GM12878 (cell line): ENCODE results near the gene STKLD1. TPM values are rescaled to one million over a fixed set of nuclear protein-coding genes. Genes with fewer than 3 reads are reported as not detected.

ENCODE experiments used
- E2F8 ChIP-seq: fragments of 450-650 bp; IDR thresholded peaks from 2 replicates; pipeline ENCODE4 v1.6.1; 2018; ENCODE audit warnings: mild to moderate bottlenecking, low read depth, moderate library complexity; ENCODE audit not compliant: partially characterized antibody
- EED ChIP-seq: sonication (generic); IDR thresholded peaks from 2 replicates; pipeline ENCODE4 v1.6.1; 2016; ENCODE audit warnings: antibody characterized with exemption, low read depth
- EP300 ChIP-seq, 2 experiments: fragments of 150-350 bp in 1 of 2; IDR thresholded peaks; 2 replicates each; pipeline ENCODE4 v1.6.1; 2011 to 2012; ENCODE audit warnings: low read depth in 2 of 2, low read length in 2 of 2, borderline replicate concordance in 1 of 2, improper control_type of control experiment in 1 of 2, inconsistent platforms in 1 of 2; ENCODE audit not compliant: control insufficient read depth in 1 of 2
- FOS ChIP-seq: IDR thresholded peaks from 3 replicates; pipeline ENCODE4 v1.6.1; 2011; ENCODE audit warnings: borderline replicate concordance; ENCODE audit not compliant: insufficient read length; ENCODE audit errors: extremely low read depth
- GABPA ChIP-seq: IDR thresholded peaks from 2 replicates; pipeline ENCODE4 v1.6.1; 2014; ENCODE audit warnings: antibody characterized with exemption, low read depth, mild to moderate bottlenecking, inconsistent platforms
- HCFC1 ChIP-seq: fragments of 150-350 bp; IDR thresholded peaks from 2 replicates; pipeline ENCODE4 v1.6.1; 2014; ENCODE audit warnings: low read length
- JUND ChIP-seq: IDR thresholded peaks from 2 replicates; pipeline ENCODE4 v1.6.1; 2012; ENCODE audit warnings: low read depth, mild to moderate bottlenecking, low read length, improper control_type of control experiment, moderate library complexity
- KLF5 ChIP-seq: fragments of 450-650 bp; IDR thresholded peaks from 2 replicates; pipeline ENCODE4 v1.6.1; 2014; ENCODE audit warnings: mild to moderate bottlenecking; ENCODE audit not compliant: partially characterized antibody
- LARP7 ChIP-seq: fragments of 450-650 bp; IDR thresholded peaks from 2 replicates; pipeline ENCODE4 v1.6.1; 2017; ENCODE audit warnings: mild to moderate bottlenecking
- MAX ChIP-seq: IDR thresholded peaks from 2 replicates; pipeline ENCODE4 v1.6.1; 2012; ENCODE audit warnings: low read depth, low read length, improper control_type of control experiment
- MYC ChIP-seq: IDR thresholded peaks from 2 replicates; pipeline ENCODE4 v1.6.1; 2011; ENCODE audit warnings: mild to moderate bottlenecking, low read length, moderate library complexity, inconsistent platforms; ENCODE audit not compliant: insufficient read depth, insufficient replicate concordance, insufficient read length, severe bottlenecking
- NRF1 ChIP-seq: conservative IDR thresholded peaks from 2 replicates; pipeline ENCODE4 v1.6.1; 2011; ENCODE audit warnings: mild to moderate bottlenecking, low read depth, low read length, improper control_type of control experiment
- SMARCA5 ChIP-seq: fragments of 450-650 bp; IDR thresholded peaks from 2 replicates; pipeline ENCODE4 v1.6.1; 2017; ENCODE audit warnings: mild to moderate bottlenecking
- TCF3 ChIP-seq: IDR thresholded peaks from 2 replicates; pipeline ENCODE4 v1.6.1; 2012; ENCODE audit warnings: low read depth, mild to moderate bottlenecking, low read length, borderline replicate concordance; ENCODE audit not compliant: insufficient read depth
- YBX1 ChIP-seq: fragments of 450-650 bp; IDR thresholded peaks from 2 replicates; pipeline ENCODE4 v1.6.1; 2016; ENCODE audit warnings: antibody characterized with exemption
- ZBED1 ChIP-seq: IDR thresholded peaks from 2 replicates; pipeline ENCODE4 v1.6.1; 2016; ENCODE audit warnings: borderline replicate concordance
- ZNF274 ChIP-seq: IDR thresholded peaks from one replicate; pipeline ENCODE4 v1.8.0; 2011; ENCODE audit not compliant: insufficient read length, insufficient read depth
- ZSCAN29 ChIP-seq: fragments of 450-650 bp; IDR thresholded peaks from 2 replicates; pipeline ENCODE4 v1.6.1; 2017; ENCODE audit warnings: mild to moderate bottlenecking, moderate library complexity
- polyA plus RNA-seq, 11 experiments: library from polyadenylated mRNA; depleted of rRNA in 4 of 11; unstranded in 6 of 11; stranded (reverse) in 5 of 11; fragments of >200 nt; fragmentation: Nextera tagmentation in 4 of 11; fragmentation: Illumina TruSeq in 1 of 11; extraction: Ambion mirVana in 4 of 11; extraction: Trizol in 1 of 11; gene quantifications; 1 replicate in 1 of 11; 2 replicates in 10 of 11; pipeline versions ENCODE4 v1.2.1 to v1.2.3, GENCODE V29; 2011 to 2016; ENCODE audit warnings: inconsistent platforms in 2 of 11, missing spikeins in 2 of 11, low read depth in 1 of 11
- total RNA-seq, 4 experiments: library from RNA; depleted of rRNA in 3 of 4; stranded (reverse); fragments of >200 nt in 3 of 4; fragmentation: Illumina TruSeq in 1 of 4; extraction: Trizol in 1 of 4; gene quantifications; 2 replicates each; pipeline versions ENCODE4 v1.2.1 to v1.2.3, GENCODE V29; 2013 to 2021
- TF ChIP-seq, protein P1 (sequence below): fragments of 450-650 bp; IDR thresholded peaks from 2 replicates; pipeline ENCODE4 v1.6.1; 2017; ENCODE audit warnings: mild to moderate bottlenecking
- TF ChIP-seq, protein P2 (sequence below): fragments of 450-650 bp; formaldehyde crosslinking; IDR thresholded peaks from 2 replicates; pipeline ENCODE4 v1.5.0; 2022; ENCODE audit warnings: mild to moderate bottlenecking, missing genetic modification characterization

The STKLD1 gene
- total and polyA plus RNA-seq, 10 of the 15 experiments (the other 5 are each of a cell fraction or from before 2014, with no cell fraction given), result 0.07 to 0.40 (median 0.29) TPM; not detected in 4

DNA sequence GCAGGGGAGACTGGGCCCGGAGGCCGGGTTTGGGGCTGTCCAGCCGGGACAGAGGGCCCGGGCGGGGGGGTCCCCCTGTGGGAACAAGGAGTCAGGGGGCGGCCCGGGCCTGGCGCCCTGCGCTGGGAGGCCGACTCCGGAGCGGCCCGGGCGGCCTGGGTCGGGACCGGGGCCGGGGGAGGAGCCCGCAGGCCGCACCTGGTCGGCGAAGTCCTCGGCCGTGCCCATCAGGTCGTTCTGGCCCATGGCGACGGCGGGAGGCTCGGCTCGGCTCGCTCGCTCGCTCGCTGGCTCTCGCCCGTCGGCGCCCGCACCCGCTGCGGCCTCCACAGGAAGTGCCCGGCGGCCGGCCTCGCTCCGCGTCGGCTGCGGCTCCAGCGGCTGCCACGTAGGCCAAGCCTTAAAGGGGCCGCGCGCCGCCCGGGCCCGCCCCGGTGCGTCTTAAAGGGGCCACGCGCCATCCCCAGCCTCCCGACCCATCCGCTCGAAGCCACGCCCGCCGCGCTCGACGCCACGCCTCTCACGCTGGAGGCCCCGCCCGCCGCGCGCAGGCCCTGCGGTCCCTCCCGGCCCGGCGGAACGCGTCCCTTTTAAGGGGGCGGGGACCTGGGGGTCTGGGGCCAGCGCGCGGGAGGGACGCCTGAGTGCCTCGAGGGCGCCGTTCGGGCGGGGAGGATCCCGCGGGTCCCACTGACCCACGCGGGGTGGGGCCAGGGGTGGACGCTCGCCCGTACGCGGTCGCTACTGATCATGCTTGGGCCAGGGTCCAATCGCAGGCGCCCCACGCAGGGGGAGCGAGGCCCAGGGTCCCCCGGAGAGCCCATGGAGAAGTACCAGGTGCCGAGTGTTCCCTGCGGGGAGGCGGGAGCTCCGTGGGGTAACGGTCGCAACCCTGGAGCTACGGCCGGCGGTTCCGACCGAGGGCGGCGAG lies at the start of gene STKLD1, which contains the start of gene SURF4 (continued):
- TF ChIP-seq, protein P1, sequence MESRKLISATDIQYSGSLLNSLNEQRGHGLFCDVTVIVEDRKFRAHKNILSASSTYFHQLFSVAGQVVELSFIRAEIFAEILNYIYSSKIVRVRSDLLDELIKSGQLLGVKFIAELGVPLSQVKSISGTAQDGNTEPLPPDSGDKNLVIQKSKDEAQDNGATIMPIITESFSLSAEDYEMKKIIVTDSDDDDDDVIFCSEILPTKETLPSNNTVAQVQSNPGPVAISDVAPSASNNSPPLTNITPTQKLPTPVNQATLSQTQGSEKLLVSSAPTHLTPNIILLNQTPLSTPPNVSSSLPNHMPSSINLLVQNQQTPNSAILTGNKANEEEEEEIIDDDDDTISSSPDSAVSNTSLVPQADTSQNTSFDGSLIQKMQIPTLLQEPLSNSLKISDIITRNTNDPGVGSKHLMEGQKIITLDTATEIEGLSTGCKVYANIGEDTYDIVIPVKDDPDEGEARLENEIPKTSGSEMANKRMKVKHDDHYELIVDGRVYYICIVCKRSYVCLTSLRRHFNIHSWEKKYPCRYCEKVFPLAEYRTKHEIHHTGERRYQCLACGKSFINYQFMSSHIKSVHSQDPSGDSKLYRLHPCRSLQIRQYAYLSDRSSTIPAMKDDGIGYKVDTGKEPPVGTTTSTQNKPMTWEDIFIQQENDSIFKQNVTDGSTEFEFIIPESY, result no peak; the same call in 1 of the 2 replicates
- TF ChIP-seq EP300 (IDR thresholded peaks at IDR 0.05; ENCODE audit: borderline replicate concordance in 1 of 2, control insufficient read depth in 1 of 2, low read depth in 2 of 2, low read length in 2 of 2), result no peak
- no peak for TF ChIP-seq KLF5
- peak; percentile 84 for TF ChIP-seq MAX
- TF ChIP-seq EED, result no peak
- peak; percentile 54 for TF ChIP-seq HCFC1
- no peak for TF ChIP-seq JUND
- TF ChIP-seq YBX1, result no peak
- TF ChIP-seq, protein P2, sequence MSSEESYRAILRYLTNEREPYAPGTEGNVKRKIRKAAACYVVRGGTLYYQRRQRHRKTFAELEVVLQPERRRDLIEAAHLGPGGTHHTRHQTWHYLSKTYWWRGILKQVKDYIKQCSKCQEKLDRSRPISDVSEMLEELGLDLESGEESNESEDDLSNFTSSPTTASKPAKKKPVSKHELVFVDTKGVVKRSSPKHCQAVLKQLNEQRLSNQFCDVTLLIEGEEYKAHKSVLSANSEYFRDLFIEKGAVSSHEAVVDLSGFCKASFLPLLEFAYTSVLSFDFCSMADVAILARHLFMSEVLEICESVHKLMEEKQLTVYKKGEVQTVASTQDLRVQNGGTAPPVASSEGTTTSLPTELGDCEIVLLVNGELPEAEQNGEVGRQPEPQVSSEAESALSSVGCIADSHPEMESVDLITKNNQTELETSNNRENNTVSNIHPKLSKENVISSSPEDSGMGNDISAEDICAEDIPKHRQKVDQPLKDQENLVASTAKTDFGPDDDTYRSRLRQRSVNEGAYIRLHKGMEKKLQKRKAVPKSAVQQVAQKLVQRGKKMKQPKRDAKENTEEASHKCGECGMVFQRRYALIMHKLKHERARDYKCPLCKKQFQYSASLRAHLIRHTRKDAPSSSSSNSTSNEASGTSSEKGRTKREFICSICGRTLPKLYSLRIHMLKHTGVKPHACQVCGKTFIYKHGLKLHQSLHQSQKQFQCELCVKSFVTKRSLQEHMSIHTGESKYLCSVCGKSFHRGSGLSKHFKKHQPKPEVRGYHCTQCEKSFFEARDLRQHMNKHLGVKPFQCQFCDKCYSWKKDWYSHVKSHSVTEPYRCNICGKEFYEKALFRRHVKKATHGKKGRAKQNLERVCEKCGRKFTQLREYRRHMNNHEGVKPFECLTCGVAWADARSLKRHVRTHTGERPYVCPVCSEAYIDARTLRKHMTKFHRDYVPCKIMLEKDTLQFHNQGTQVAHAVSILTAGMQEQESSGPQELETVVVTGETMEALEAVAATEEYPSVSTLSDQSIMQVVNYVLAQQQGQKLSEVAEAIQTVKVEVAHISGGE (CRISPR knock-in tag), result no peak
- TF ChIP-seq ZSCAN29, result no peak
- TF ChIP-seq ZBED1, result no peak
- TF ChIP-seq ZNF274, result no peak
- 0 out of 2 replicates have a peak, but pooled peaks have one; percentile 56 for TF ChIP-seq TCF3
- TF ChIP-seq GABPA, result no peak
- TF ChIP-seq NRF1, result no peak; the same call in 1 of the 2 replicates
- TF ChIP-seq MYC, result peak; percentile 16
- TF ChIP-seq LARP7, result peak; percentile 83
- peak; percentile 79 for TF ChIP-seq SMARCA5
- TF ChIP-seq E2F8, result no peak
- no peak for TF ChIP-seq FOS
